GM19043 (cell line): ENCODE measurements around the gene SLC4A1AP.

Source experiments
- ATAC-seq: cut with Tn5 transposase; IDR thresholded peaks from one replicate; pipeline ENCODE4 v1.9.1; 2021; ENCODE audit warnings: low read depth; ENCODE audit not compliant: unreplicated experiment

SLC4A1AP gene

GRCh38 chr2:27737676-27738348 lies 74.1 kb downstream of the SLC4A1AP start:
- ATAC-seq = no peak

GRCh38 chr2:27738349-27739057 lies 74.8 kb downstream of the SLC4A1AP start:
- no peak for ATAC-seq

GRCh38 chr2:27739058-27739373 lies 75.3 kb downstream of the SLC4A1AP start:
- no peak for ATAC-seq

GRCh38 chr2:27741673-27742072 lies 78.0 kb downstream of the SLC4A1AP start:
- ATAC-seq = no peak

- ATAC-seq = no peak
Observed at GRCh38 chr2:27742571-27742970, 78.9 kb downstream of the SLC4A1AP start.
